Measurements from ENCODE around the gene LPP.
"Not testable (repeated sequence)": the region's sequence is repeated elsewhere in the genome, so short reads cannot be mapped to it uniquely, and the experiment has no call there.

LPP gene

DNA sequence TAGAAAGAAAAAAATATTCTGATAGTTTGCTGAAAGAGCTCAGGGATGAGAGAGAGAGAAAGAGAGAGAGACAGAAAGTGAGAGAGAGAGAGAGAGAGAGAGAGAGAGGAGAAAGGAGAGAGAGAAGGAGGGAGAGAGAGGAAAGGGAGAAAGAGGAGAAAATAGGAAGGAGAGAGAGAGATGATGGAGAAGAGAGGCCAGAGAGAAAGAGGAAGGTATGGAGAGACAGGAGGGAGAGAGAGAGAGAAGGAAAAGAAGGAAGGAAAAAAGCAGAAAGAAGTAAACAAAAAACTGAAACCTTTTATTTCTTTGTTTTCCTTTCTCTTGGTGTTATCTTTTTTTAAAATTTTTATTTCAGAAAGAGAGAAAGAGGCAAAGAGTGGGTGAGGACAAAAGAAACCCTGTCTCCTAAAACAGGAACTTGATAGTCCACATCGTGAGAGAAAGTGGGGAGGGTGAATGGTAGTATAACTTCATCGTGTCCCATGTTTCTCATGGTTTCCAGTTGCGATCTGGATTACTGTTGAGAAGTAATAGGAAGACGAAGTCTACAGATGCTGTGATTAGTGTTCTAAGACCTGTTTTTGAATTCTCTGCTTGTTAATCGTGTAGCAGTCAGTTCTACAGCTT is 279.7 kb downstream of the LPP start:
- DNase-seq (ENCODE audit: low read depth in 2 of 2): no peak

GRCh38 chr3:188434594-188434993 is 280.6 kb downstream of the LPP start:
- no peak for DNase-seq (ENCODE audit: low read depth in 2 of 2)

GRCh38 chr3:188435266-188435665 is 281.3 kb downstream of the LPP start:
- no peak for DNase-seq (ENCODE audit: low read depth in 2 of 2)

DNA sequence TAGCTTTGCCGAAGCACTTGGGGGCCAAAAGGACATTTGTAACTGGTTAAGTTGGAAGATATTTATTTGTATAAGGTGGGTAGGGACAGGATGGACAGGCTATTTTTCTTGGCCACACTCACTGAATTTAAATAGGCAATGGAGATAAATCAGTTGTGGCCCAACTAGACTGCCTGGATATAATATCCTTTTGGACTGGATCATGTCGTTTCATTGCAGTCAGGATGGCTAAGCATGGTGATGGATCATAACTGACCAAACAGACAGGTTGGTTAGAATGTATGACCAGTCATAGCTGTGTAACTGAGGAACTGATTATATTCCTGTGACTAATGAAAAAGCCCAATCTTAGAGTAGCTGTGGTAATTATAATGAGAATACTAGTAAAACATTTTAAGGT is 284.0 kb downstream of the LPP start:
- no peak for DNase-seq (ENCODE audit: low read depth in 2 of 2)

- no peak for DNase-seq (ENCODE audit: low read depth in 2 of 2)
Observed at GRCh38 chr3:188439080-188439479, 285.1 kb downstream of the LPP start.

GRCh38 chr3:188440340-188440972 is 286.5 kb downstream of the LPP start:
- no peak for DNase-seq (ENCODE audit: low read depth in 2 of 2)

GRCh38 chr3:188442430-188442829 is 288.5 kb downstream of the LPP start:
- DNase-seq (ENCODE audit: low read depth in 2 of 2): no peak

DNA sequence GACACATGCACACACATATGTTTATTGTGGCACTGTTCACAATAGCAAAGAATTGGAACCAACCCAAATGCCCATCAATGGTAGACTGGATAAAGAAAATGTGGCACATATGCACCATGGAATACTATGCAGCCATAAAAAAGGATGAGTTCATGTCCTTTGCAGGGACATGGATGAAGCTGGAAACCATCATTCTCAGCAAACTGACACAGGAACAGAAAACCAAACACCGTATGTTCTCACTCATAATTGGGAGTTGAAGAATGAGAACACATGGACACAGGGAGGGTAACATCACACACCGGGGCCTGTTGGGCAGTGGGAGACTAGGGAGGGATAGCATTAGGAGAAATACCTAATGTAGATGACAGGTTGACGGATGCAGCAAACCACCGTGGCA is 291.2 kb downstream of the LPP start:
- DNase-seq (ENCODE audit: low read depth in 2 of 2): not testable (repeated sequence)

GRCh38 chr3:188446014-188446413 is 292.1 kb downstream of the LPP start:
- DNase-seq (ENCODE audit: low read depth in 2 of 2): no peak

DNA sequence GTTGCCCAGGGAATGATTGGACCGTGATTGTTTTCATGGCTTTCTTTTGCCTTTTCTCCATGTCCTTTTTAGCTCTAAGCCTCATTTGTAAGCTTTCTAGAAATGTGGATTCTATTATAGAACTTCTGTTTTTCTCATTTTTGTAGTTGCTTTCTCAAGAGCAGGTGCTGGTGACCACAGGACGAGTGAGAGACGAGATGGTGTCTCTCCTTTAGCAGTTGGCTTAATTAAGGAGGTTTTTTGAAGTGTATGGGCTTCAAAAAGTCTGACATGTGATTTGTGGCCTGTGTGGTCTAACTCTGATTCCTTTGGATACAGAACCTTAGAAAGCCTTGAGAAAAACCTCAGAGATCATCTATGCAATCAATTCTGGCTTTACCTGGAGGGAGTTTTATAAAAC is 292.8 kb downstream of the LPP start:
- DNase-seq (ENCODE audit: low read depth in 2 of 2): no peak

- DNase-seq (ENCODE audit: low read depth in 2 of 2): no peak
Observed at GRCh38 chr3:188448813-188449212, 294.9 kb downstream of the LPP start.

- no peak for DNase-seq (ENCODE audit: low read depth in 2 of 2)
Observed at GRCh38 chr3:188449421-188449820, 295.5 kb downstream of the LPP start.

- DNase-seq (ENCODE audit: low read depth in 2 of 2): no peak
Observed at GRCh38 chr3:188452158-188452772, 298.3 kb downstream of the LPP start.

DNA sequence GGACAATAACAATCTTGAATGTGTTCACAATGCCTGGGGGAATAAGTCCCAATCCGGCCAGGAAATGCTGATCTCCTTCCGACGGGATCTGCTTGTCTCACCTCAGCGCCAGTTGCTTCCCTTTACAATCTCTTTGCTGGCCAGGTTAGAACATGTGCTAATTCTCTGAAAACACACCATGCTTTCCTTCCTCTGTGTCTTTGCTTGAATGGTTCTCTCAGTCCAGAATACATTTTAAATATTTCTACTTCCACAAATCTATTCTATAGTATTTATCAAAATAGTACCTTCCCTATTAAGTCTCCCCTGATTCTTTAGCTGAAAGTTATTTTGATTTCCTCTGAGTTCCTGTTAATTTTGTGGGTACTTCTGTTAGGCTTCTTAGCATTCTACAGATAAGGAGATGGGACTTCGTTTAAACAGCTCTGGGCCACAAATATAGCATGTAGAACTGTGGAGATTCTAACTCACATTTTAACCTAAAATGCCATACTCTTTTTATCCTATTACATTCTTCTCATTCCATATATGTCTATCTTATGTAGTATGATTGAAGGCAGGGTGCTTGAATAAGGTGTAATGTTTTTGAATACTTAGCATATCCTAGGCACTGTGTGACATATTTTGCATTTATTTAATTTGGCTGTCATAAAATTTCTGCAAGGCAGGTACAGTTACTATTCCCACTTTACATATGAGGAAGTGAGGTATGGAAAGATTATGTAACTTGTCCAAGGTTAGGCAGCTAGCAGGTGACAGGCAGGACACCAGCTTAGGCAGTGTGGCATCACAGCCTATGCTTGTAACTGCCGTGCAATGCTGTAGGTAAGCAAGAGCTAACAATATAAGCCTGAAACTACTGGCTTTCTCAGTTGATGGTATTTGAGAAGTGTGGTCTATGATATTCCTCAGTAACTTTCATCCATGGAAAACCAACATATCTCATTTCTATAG is 299.8 kb downstream of the LPP start:
- no peak for DNase-seq (ENCODE audit: low read depth in 2 of 2)

DNA sequence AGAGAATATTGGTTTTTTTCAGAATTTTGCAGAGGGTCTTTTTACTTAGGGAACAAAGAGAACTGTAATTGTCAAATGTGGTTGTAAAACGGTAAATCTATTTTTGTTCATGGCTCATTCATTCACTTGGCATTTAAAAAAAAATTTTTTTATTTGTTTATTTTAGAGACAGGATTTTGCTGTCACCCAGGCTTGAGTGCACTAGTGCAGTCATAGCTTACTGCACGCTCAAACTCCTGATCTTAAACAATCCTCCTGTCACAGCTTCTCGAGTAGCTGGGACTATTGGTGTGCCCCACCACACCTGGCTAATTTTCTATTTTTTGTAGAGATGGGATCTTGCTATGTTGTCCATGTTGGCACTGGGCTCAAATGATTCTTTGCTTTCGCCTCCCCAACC is 301.8 kb downstream of the LPP start:
- DNase-seq (ENCODE audit: low read depth in 2 of 2): no peak

DNA sequence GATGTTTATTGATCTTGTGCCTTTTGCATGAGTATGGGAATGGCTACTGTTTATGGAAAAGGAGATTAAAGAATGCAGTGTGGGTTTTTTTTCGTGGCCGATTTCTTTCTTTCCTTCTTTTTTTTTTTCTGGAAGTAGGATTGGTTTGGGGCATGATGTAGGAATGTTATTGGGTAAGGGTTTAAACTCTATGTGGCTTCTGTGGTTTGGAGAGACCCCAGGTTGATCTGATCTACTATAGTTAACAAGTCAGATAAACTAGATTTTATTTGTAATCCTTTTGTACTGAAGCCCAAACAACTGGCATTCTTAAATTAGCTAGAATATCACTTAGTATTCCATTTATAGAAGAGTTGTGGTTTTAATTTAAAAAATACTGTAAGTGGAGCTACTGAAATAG is 304.8 kb downstream of the LPP start:
- no peak for DNase-seq (ENCODE audit: low read depth in 2 of 2)

GRCh38 chr3:188465311-188465710 is 311.4 kb downstream of the LPP start:
- DNase-seq (ENCODE audit: low read depth in 2 of 2): no peak

- DNase-seq (ENCODE audit: low read depth in 2 of 2): no peak
Observed at GRCh38 chr3:188468196-188468595, 314.2 kb downstream of the LPP start.

DNA sequence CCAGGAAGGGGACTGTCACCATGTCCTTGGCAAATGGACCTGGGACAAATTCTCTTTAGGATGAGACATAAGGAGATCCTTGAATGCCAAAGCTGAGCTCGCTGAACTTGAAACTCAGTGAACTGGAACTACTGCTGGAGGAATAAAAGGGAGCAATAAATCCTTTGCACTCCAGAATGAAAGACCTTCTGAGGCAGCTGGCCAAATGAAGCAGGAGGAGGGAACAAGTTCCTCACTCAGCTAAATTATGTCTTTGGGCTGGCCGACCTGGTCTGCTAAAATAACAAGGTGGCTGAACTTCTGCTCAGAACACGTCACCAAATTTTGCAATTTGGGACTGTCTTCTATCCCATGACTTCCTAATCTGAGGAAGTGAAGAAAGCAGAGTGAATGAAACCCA is 314.7 kb downstream of the LPP start:
- DNase-seq (ENCODE audit: low read depth in 2 of 2): no peak

- no peak for DNase-seq (ENCODE audit: low read depth in 2 of 2)
Observed at GRCh38 chr3:188469228-188469885, 315.4 kb downstream of the LPP start.

DNA sequence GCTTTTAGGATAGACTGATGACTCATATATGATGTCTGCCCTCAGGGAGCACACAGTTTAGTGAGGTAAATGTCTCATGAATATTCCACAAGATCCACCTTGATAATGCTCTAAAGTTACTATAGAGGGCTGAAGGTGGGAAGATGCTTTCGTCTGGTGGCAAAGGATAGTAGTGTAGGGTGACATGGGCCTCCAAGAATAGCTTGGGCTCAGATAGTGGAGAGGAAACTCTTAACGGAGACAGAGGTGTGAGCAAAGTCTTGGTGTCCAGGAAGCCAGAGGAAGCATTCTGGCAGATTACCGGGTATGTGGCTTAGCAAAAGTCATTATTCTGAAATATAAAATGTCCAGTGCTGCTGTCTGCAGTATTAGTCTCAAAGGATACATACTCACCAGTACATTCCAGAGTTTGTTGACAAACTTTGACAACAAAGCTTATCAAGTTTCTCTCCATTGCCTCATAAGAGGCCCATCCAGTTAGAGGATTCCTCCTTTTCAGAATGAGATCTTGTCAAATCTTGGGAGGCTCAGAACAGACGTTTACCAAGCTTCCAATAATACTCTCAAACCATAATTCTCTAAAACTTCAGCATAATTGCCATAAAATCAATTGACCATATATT is 316.7 kb downstream of the LPP start:
- no peak for DNase-seq (ENCODE audit: low read depth in 2 of 2)

Data from stimulated activated CD4-positive, alpha-beta T cell treated with anti-CD3 and anti-CD28 coated beads, Interleukin-15, amount 100 ng/mL, for 48 hours (primary cell).